ENCODE measurements around the gene WIPF1. TPM values are rescaled to one million over a fixed set of nuclear protein-coding genes. Genes with fewer than 3 reads are reported as not detected.

The WIPF1 gene
- total and polyA plus RNA-seq, 2 of the 13 experiments (the other 11 are each of a cell fraction or from before 2014, with no cell fraction given): 0.01 TPM; not detected in 1

- in situ Hi-C loops (cut with HindIII; ENCODE audit: extremely low pct_ligation_motif_present, low pct_unique_long_range_greater_than_20kb): no loop called here
- ATAC-seq (no peak), FAIRE-seq (no peak), DNase-seq (ENCODE audit: low spot score) (no peak)
- POLR2A ChIA-PET: no interaction called here
- H3K9me3 ChIP-seq (ENCODE audit: low read length): no peaks in the 10 kb centered on the region
- 34% methylated on average over 12 of the region's 12 CpGs for WGBS (ENCODE audit: low lambda C conversion rate)
- no TSS peak for BruUV-seq (replicated peaks)
- CTCF ChIA-PET (ENCODE audit: low intra/inter-chr PET ratio, low total read pairs): no interaction called here
- H3K4me2 ChIP-seq (ENCODE audit: low read depth, low read length): no peak overlapping the region
- H3K9ac ChIP-seq (ENCODE audit: insufficient read depth, low read depth, low read length): no peak overlapping the region
- no peak overlapping the region for H2AFZ ChIP-seq (ENCODE audit: low read length)
- TF ChIP-seq SMAD9 (CRISPR knock-in tag; IDR thresholded peaks at IDR 0.05): no peak
- H3K36me3 ChIP-seq (replicated peaks in 1 of 2; ENCODE audit: control insufficient read depth in 1 of 2, insufficient read depth in 2 of 2, low read length in 2 of 2): no peaks in the 10 kb centered on the region
- no peaks in the 10 kb centered on the region for H4K20me1 ChIP-seq (ENCODE audit: insufficient read depth, low read length)
- no peaks in the 10 kb centered on the region for H3K79me2 ChIP-seq (ENCODE audit: insufficient read depth, low read length)
- H3K4me3 ChIP-seq (replicated peaks in 1 of 3; ENCODE audit: insufficient read depth in 1 of 3, low read depth in 2 of 3, low read length in 3 of 3): no peak overlapping the region
- peaks cover 0 to 24% of the 10 kb centered on the region in 2 experiments; a peak in 3 of 5 replicates for H3K27me3 ChIP-seq (ENCODE audit: control insufficient read depth in 1 of 2, insufficient read depth in 2 of 2, low read length in 2 of 2)
- H3K27ac ChIP-seq (ENCODE audit: extremely low read length, insufficient read depth, low read length): no peak overlapping the region
- intact Hi-C loops (cut with micrococcal nuclease; ENCODE audit: unreplicated experiment): no loop called here
- H3K4me1 ChIP-seq (ENCODE audit: insufficient read depth, low read length): no peaks in the 10 kb centered on the region
Observed at GRCh38 chr2:174586418-174587295, 10.9 kb downstream of the WIPF1 start.

- POLR2A ChIA-PET: no interaction called here
- no peak overlapping the region for H3K27ac ChIP-seq (ENCODE audit: extremely low read length, insufficient read depth, low read length)
- intact Hi-C loops (cut with micrococcal nuclease; ENCODE audit: unreplicated experiment): no loop called here
- no TSS peak for BruUV-seq (replicated peaks)
- no peak for TF ChIP-seq ZNF768 (CRISPR knock-in tag; IDR thresholded peaks at IDR 0.05)
- no peak for TF ChIP-seq WIZ (CRISPR knock-in tag; IDR thresholded peaks at IDR 0.05)
- TF ChIP-seq ZFP62 (CRISPR knock-in tag; IDR thresholded peaks at IDR 0.05): no peak
- no peak for TF ChIP-seq ZNF703 (CRISPR knock-in tag; IDR thresholded peaks at IDR 0.05; ENCODE audit: borderline replicate concordance)
- TF ChIP-seq CBX1 (IDR thresholded peaks at IDR 0.05; ENCODE audit: low read depth): no peak
- no peak for TF ChIP-seq PHF5A (CRISPR knock-in tag; IDR thresholded peaks at IDR 0.05; ENCODE audit: low read depth, unreplicated experiment)
- TF ChIP-seq TP53 (CRISPR knock-in tag; conservative IDR thresholded peaks at IDR 0.05): no peak
- TF ChIP-seq SKI (IDR thresholded peaks at IDR 0.05; ENCODE audit: partially characterized antibody): no peak
- TF ChIP-seq ZFP82 (CRISPR knock-in tag; IDR thresholded peaks at IDR 0.05; ENCODE audit: borderline replicate concordance): no peak
- TF ChIP-seq FOSL1 (CRISPR knock-in tag; IDR thresholded peaks at IDR 0.05; ENCODE audit: borderline replicate concordance): no peak
- no peak for TF ChIP-seq ZFAT (CRISPR knock-in tag; conservative IDR thresholded peaks at IDR 0.05)
- no peak for TF ChIP-seq RELA (CRISPR knock-in tag; IDR thresholded peaks at IDR 0.05)
- TF ChIP-seq ZNF224 (CRISPR knock-in tag; IDR thresholded peaks at IDR 0.05): no peak
- TF ChIP-seq NCOR1 (IDR thresholded peaks at IDR 0.05; ENCODE audit: borderline replicate concordance, low read length): no peak
- no peak for TF ChIP-seq ZNF24 (IDR thresholded peaks at IDR 0.05)
- no peak for TF ChIP-seq KAT7 (CRISPR knock-in tag; IDR thresholded peaks at IDR 0.05; ENCODE audit: borderline replicate concordance)
- TF ChIP-seq HOXA9 (CRISPR knock-in tag; IDR thresholded peaks at IDR 0.05; ENCODE audit: borderline replicate concordance): no peak
- WGBS (ENCODE audit: low lambda C conversion rate): 29% methylated on average over 9 of the region's 9 CpGs
- FAIRE-seq (no peak), ATAC-seq (no peak), DNase-seq (ENCODE audit: low spot score) (no peak)
- H3K79me2 ChIP-seq (ENCODE audit: insufficient read depth, low read length): no peaks in the 10 kb centered on the region
- H3K27me3 ChIP-seq (ENCODE audit: control insufficient read depth in 1 of 2, insufficient read depth in 2 of 2, low read length in 2 of 2): peaks cover 0 to 25% of the 10 kb centered on the region in 2 experiments; a peak in 3 of 5 replicates
- no peaks in the 10 kb centered on the region for H3K4me1 ChIP-seq (ENCODE audit: insufficient read depth, low read length)
- H4K20me1 ChIP-seq (ENCODE audit: insufficient read depth, low read length): no peaks in the 10 kb centered on the region
- H3K36me3 ChIP-seq (replicated peaks in 1 of 2; ENCODE audit: control insufficient read depth in 1 of 2, insufficient read depth in 2 of 2, low read length in 2 of 2): no peaks in the 10 kb centered on the region
- H2AFZ ChIP-seq (ENCODE audit: low read length): no peak overlapping the region
- CTCF ChIA-PET (ENCODE audit: low intra/inter-chr PET ratio, low total read pairs): no interaction called here
- H3K9me3 ChIP-seq (ENCODE audit: low read length): no peaks in the 10 kb centered on the region
- H3K4me3 ChIP-seq (replicated peaks in 1 of 3; ENCODE audit: insufficient read depth in 1 of 3, low read depth in 2 of 3, low read length in 3 of 3): no peak overlapping the region
- no peak overlapping the region for H3K9ac ChIP-seq (ENCODE audit: insufficient read depth, low read depth, low read length)
- no peak overlapping the region for H3K4me2 ChIP-seq (ENCODE audit: low read depth, low read length)
- in situ Hi-C loops (cut with HindIII; ENCODE audit: extremely low pct_ligation_motif_present, low pct_unique_long_range_greater_than_20kb): no loop called here
Observed at GRCh38 chr2:174585657-174586252, 11.8 kb downstream of the WIPF1 start.
